ENCODE results near the gene FAM200A.

- TF ChIP-seq, protein P1, sequence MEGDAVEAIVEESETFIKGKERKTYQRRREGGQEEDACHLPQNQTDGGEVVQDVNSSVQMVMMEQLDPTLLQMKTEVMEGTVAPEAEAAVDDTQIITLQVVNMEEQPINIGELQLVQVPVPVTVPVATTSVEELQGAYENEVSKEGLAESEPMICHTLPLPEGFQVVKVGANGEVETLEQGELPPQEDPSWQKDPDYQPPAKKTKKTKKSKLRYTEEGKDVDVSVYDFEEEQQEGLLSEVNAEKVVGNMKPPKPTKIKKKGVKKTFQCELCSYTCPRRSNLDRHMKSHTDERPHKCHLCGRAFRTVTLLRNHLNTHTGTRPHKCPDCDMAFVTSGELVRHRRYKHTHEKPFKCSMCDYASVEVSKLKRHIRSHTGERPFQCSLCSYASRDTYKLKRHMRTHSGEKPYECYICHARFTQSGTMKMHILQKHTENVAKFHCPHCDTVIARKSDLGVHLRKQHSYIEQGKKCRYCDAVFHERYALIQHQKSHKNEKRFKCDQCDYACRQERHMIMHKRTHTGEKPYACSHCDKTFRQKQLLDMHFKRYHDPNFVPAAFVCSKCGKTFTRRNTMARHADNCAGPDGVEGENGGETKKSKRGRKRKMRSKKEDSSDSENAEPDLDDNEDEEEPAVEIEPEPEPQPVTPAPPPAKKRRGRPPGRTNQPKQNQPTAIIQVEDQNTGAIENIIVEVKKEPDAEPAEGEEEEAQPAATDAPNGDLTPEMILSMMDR (IDR thresholded peaks at IDR 0.05) = no peak
- no peak for TF ChIP-seq POLR2A (IDR thresholded peaks at IDR 0.05)
These were observed 51.3 kb downstream of the FAM200A start for GRCh38 chr7:99500637-99501009.

Measured in uterus (tissue), 2 donors.